Smooth muscle cell (in vitro differentiated cells): ENCODE measurements around the gene ENOX1. TPM values are rescaled to one million over a fixed set of nuclear protein-coding genes. Genes with fewer than 3 reads are reported as not detected.

ENCODE experiments used
- DNase-seq: peaks from one replicate; lab custom pipeline; 2025; ENCODE audit not compliant: unreplicated experiment; lab: John Stamatoyannopoulos, UW
- H2AFZ ChIP-seq: fragments of 200-600 bp; sonication (generic); 2 replicates; pipeline ENCODE4 v1.6.0; 2016; ENCODE audit warnings: antibody characterized with exemption, low read depth, mild to moderate bottlenecking
- H3F3A ChIP-seq: fragments of 200-600 bp; sonication (generic); 2 replicates; pipeline ENCODE4 v1.6.0; 2017; ENCODE audit warnings: antibody characterized with exemption, low read depth
- H3K27ac ChIP-seq: fragments of 200-600 bp; sonication (generic); 2 replicates; pipeline ENCODE4 v1.5.1; 2016; ENCODE audit warnings: low read depth, mild to moderate bottlenecking
- H3K27me3 ChIP-seq: fragments of 200-600 bp; sonication (generic); 2 replicates; pipeline ENCODE4 v1.6.1; 2016; ENCODE audit warnings: low read depth, mild to moderate bottlenecking
- H3K36me3 ChIP-seq: fragments of 200-600 bp; sonication (generic); 2 replicates; pipeline ENCODE4 v1.5.1; 2016; ENCODE audit warnings: low read depth
- H3K4me1 ChIP-seq: fragments of 200-600 bp; sonication (generic); 2 replicates; pipeline ENCODE4 v1.5.1; 2016; ENCODE audit warnings: low read depth
- H3K4me2 ChIP-seq: fragments of 200-600 bp; sonication (generic); 2 replicates; pipeline ENCODE4 v1.6.0; 2016; ENCODE audit warnings: mild to moderate bottlenecking
- H3K4me3 ChIP-seq: fragments of 200-600 bp; sonication (generic); 2 replicates; pipeline ENCODE4 v1.5.1; 2016; ENCODE audit warnings: mild to moderate bottlenecking
- H3K79me2 ChIP-seq: fragments of 200-600 bp; sonication (generic); 2 replicates; pipeline ENCODE4 v1.6.0; 2016; ENCODE audit warnings: low read depth, mild to moderate bottlenecking
- H3K9ac ChIP-seq: fragments of 200-600 bp; sonication (generic); 2 replicates; pipeline ENCODE4 v1.6.0; 2016; ENCODE audit warnings: low read depth
- H3K9me3 ChIP-seq: fragments of 200-600 bp; sonication (generic); replicated peaks from 2 replicates; pipeline ENCODE4 v1.5.1; 2016; ENCODE audit warnings: low read depth
- H4K20me1 ChIP-seq: fragments of 200-600 bp; sonication (generic); 2 replicates; pipeline ENCODE4 v1.6.0; 2016; ENCODE audit warnings: low read depth
- CTCF ChIP-seq: fragments of 200-600 bp; sonication (generic); IDR thresholded peaks from 2 replicates; pipeline ENCODE4 v1.5.1; 2017; ENCODE audit warnings: borderline replicate concordance, mild to moderate bottlenecking, antibody characterized with exemption; ENCODE audit not compliant: insufficient read depth, poor library complexity, severe bottlenecking
- WGBS: methylation state at CpG from one replicate; pipeline ENCODE4 v1.1.7; 2016; ENCODE audit warnings: low lambda C conversion rate; 5-methylcytosine and 5-hydroxymethylcytosine counted together
- polyA plus RNA-seq: library from polyadenylated mRNA; unstranded; fragments of >200 nt; fragmentation: Nextera tagmentation; extraction: Ambion mirVana; gene quantifications from 2 replicates; pipeline ENCODE4 v1.2.1, GENCODE V29; 2016
- total RNA-seq: library from RNA; depleted of rRNA; stranded (reverse); fragments of >200 nt; gene quantifications from 2 replicates; pipeline ENCODE4 v1.2.3, GENCODE V29; 2014

ENOX1 gene
- total and polyA plus RNA-seq, 2 experiments from 2014 or later = 1.9 to 2.6 TPM

GRCh38 chr13:43573361-43573740, 213.4 kb downstream of the ENOX1 start:
- H3K9me3 ChIP-seq = no peaks in the 10 kb centered on the region
- H3F3A ChIP-seq = peaks cover 14% of the 10 kb centered on the region
- H3K4me2 ChIP-seq = peak overlapping the region; percentile 54
- no peak for DNase-seq
- peak overlapping the region; percentile 67 for H3K27ac ChIP-seq
- H3K4me3 ChIP-seq = no peak overlapping the region
- peaks cover 24% of the 10 kb centered on the region for H3K4me1 ChIP-seq
- no peak overlapping the region for H3K9ac ChIP-seq
- no peak overlapping the region for H2AFZ ChIP-seq
- no peaks in the 10 kb centered on the region for H3K36me3 ChIP-seq
- H4K20me1 ChIP-seq = no peaks in the 10 kb centered on the region
- no peaks in the 10 kb centered on the region for H3K79me2 ChIP-seq
- WGBS = 21% methylated on average over 4 of the region's 4 CpGs
- no peaks in the 10 kb centered on the region for H3K27me3 ChIP-seq
- TF ChIP-seq CTCF = no peak

- DNase-seq = no peak
- Histone ChIP-seq H3K4me2 (peak overlapping the region; percentile 54), H2AFZ (no peak overlapping the region), H3K79me2 (no peaks in the 10 kb centered on the region), H4K20me1 (no peaks in the 10 kb centered on the region), H3K9ac (no peak overlapping the region), H3K4me1 (peaks cover 24% of the 10 kb centered on the region), H3K9me3 (no peaks in the 10 kb centered on the region), H3K4me3 (no peak overlapping the region), H3K27me3 (no peaks in the 10 kb centered on the region), H3K27ac (peak overlapping the region; percentile 67), H3F3A (peaks cover 14% of the 10 kb centered on the region), H3K36me3 (no peaks in the 10 kb centered on the region)
- WGBS = 44% methylated on average over 3 of the region's 3 CpGs
- TF ChIP-seq CTCF = no peak
These were observed 214.0 kb downstream of the ENOX1 start for GRCh38 chr13:43572656-43573360.

GRCh38 chr13:43569658-43570057, 217.1 kb downstream of the ENOX1 start:
- Histone ChIP-seq H3K4me2 (peak overlapping the region; percentile 20), H2AFZ (no peak overlapping the region), H3K9ac (no peak overlapping the region), H3K4me3 (no peak overlapping the region), H3K36me3 (no peaks in the 10 kb centered on the region), H3K27me3 (no peaks in the 10 kb centered on the region), H3K27ac (no peak overlapping the region), H3K4me1 (peaks cover 19% of the 10 kb centered on the region), H4K20me1 (no peaks in the 10 kb centered on the region), H3F3A (peaks cover 14% of the 10 kb centered on the region), H3K79me2 (no peaks in the 10 kb centered on the region), H3K9me3 (no peaks in the 10 kb centered on the region)
- no peak for TF ChIP-seq CTCF
- DNase-seq = no peak
- WGBS = 31% methylated on average over 2 of the region's 2 CpGs

GRCh38 chr13:43567608-43568007, 219.2 kb downstream of the ENOX1 start:
- no peak overlapping the region for H2AFZ ChIP-seq
- 61% methylated on average over 1 of the region's 1 CpG for WGBS
- H3F3A ChIP-seq = peaks cover 6% of the 10 kb centered on the region
- TF ChIP-seq CTCF = no peak
- H3K4me1 ChIP-seq = peaks cover 3% of the 10 kb centered on the region
- H3K9ac ChIP-seq = no peak overlapping the region
- H4K20me1 ChIP-seq = no peaks in the 10 kb centered on the region
- no peaks in the 10 kb centered on the region for H3K27me3 ChIP-seq
- H3K4me3 ChIP-seq = no peak overlapping the region
- H3K79me2 ChIP-seq = no peaks in the 10 kb centered on the region
- H3K4me2 ChIP-seq = peak overlapping the region; percentile 56
- H3K36me3 ChIP-seq = no peaks in the 10 kb centered on the region
- no peaks in the 10 kb centered on the region for H3K9me3 ChIP-seq
- DNase-seq = no peak
- H3K27ac ChIP-seq = no peak overlapping the region
